Body of pancreas (tissue), 4 donors: Measurements from ENCODE around the gene LRFN2.

Source experiments
- CTCF ChIP-seq, 7 experiments: fragments of 450-650 bp in 4 of 7; fragments of 200-600 bp in 3 of 7; sonication (generic) in 3 of 7; IDR thresholded peaks; one replicate each; pipeline ENCODE4 v1.5.1; 2016 to 2019; ENCODE audit warnings: antibody characterized with exemption in 7 of 7
- POLR2A ChIP-seq, 3 donors: fragments of 450-650 bp; IDR thresholded peaks; one replicate each; pipeline ENCODE4 v1.6.1; 2016; ENCODE audit warnings: antibody characterized with exemption in 3 of 3, mild to moderate bottlenecking in 2 of 3

GRCh38 chr6:40419946-40420728, 167.0 kb downstream of the LRFN2 start:
- TF ChIP-seq CTCF (IDR thresholded peaks at IDR 0.05), result no peak
- no peak for TF ChIP-seq POLR2A (IDR thresholded peaks at IDR 0.05)
